Measurements from ENCODE around the gene TSGA10.
A peak's percentile ranks its signal among the peaks of the same experiment; 100 is the strongest.

TSGA10 gene

GRCh38 chr2:99159594-99159993 is 4.9 kb upstream of the TSGA10 start:
- no peak for TF ChIP-seq CTCF (IDR thresholded peaks at IDR 0.05)
- Histone ChIP-seq H3K9me3 (no peaks in the 10 kb centered on the region), H3K27me3 (no peaks in the 10 kb centered on the region), H3K4me3 (no peak overlapping the region), H3K27ac (no peak overlapping the region), H3K4me1 (peaks cover 0 to 10% (median 7%) of the 10 kb centered on the region in 4 donors), H3K36me3 (peaks cover 0 to 25% (median 23%) of the 10 kb centered on the region in 3 donors)
- intact Hi-C loops (cut with DNase I; ENCODE audit: low total_unique reads) = no loop called here
- DNase-seq = no peak

- no peaks in the 10 kb centered on the region for H3K9me3 ChIP-seq
- H3K4me1 ChIP-seq = peaks cover 0 to 17% (median 11%) of the 10 kb centered on the region in 4 donors
- DNase-seq = no peak
- H3K4me3 ChIP-seq = no peak overlapping the region
- no peaks in the 10 kb centered on the region for H3K27me3 ChIP-seq
- H3K27ac ChIP-seq = no peak overlapping the region
- intact Hi-C loops (cut with DNase I; ENCODE audit: low total_unique reads) = no loop called here
- no peak for TF ChIP-seq CTCF (IDR thresholded peaks at IDR 0.05)
- peaks cover 0 to 25% (median 19%) of the 10 kb centered on the region in 3 donors for H3K36me3 ChIP-seq
Measured at GRCh38 chr2:99158599-99158998, 3.9 kb upstream of the TSGA10 start.

DNA sequence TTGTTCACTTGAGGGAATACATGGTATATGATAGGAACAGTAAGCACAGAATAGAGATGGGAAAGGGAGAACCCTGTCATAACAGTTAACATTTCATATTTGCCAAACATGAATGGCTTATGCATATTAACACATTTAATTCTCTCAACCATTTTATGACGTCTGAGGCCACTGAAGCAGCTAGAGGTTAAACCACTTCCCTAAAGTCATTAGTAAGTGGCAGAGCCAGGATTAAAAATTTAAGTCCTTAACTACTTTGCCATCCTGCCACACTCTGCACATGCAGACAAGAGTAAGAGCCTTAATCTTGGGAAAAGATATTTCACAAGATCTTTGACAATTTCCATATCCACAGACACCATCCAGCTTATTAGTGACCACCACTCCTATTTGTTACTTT is 2.1 kb upstream of the TSGA10 start:
- Histone ChIP-seq H3K27me3 (no peaks in the 10 kb centered on the region), H3K4me1 (peaks cover 0 to 22% (median 11%) of the 10 kb centered on the region in 4 donors), H3K36me3 (peaks cover 0 to 18% (median 12%) of the 10 kb centered on the region in 3 donors), H3K9me3 (no peaks in the 10 kb centered on the region), H3K4me3 (no peak overlapping the region), H3K27ac (no peak overlapping the region)
- intact Hi-C loops (cut with DNase I; ENCODE audit: low total_unique reads) = no loop called here
- no peak for TF ChIP-seq CTCF (IDR thresholded peaks at IDR 0.05)
- no peak for DNase-seq

GRCh38 chr2:99153921-99154604 is 679 bp downstream of the TSGA10 start:
- H3K27me3 ChIP-seq = no peaks in the 10 kb centered on the region
- no peak for TF ChIP-seq CTCF (IDR thresholded peaks at IDR 0.05)
- peak overlapping the region; percentile 80 to 82 for H3K4me3 ChIP-seq
- peak overlapping the region; percentile 84 for H3K27ac ChIP-seq
- H3K9me3 ChIP-seq = no peaks in the 10 kb centered on the region
- DNase-seq = no peak
- peaks cover 0 to 6% (median 2%) of the 10 kb centered on the region in 3 donors for H3K36me3 ChIP-seq
- intact Hi-C loops (cut with DNase I; ENCODE audit: low total_unique reads) = no loop called here
- peaks cover 0 to 22% (median 11%) of the 10 kb centered on the region in 4 donors for H3K4me1 ChIP-seq

- Histone ChIP-seq H3K27me3 (no peaks in the 10 kb centered on the region), H3K9me3 (no peaks in the 10 kb centered on the region), H3K27ac (no peak overlapping the region), H3K4me3 (no peak overlapping the region), H3K36me3 (no peaks in the 10 kb centered on the region), H3K4me1 (peaks cover 0 to 22% (median 11%) of the 10 kb centered on the region in 4 donors)
- no peak for TF ChIP-seq CTCF (IDR thresholded peaks at IDR 0.05)
- no peak for DNase-seq
- intact Hi-C loops (cut with DNase I; ENCODE audit: low total_unique reads) = no loop called here
Measured at GRCh38 chr2:99152199-99152895, 2.4 kb downstream of the TSGA10 start.

Data from tibial artery (tissue), 4 donors.